ENCODE results near the gene RIN3. TPM values are rescaled to one million over a fixed set of nuclear protein-coding genes. Genes with fewer than 3 reads are reported as not detected.

RIN3 gene
- total and polyA plus RNA-seq, 12 donors = 3.9 to 63.2 (median 30.3) TPM

- Histone ChIP-seq H3K4me3 (no peak overlapping the region), H3K27me3 (no peaks in the 10 kb centered on the region), H3K27ac (no peak overlapping the region), H3K9me3 (replicated peaks in 1 of 3) (no peaks in the 10 kb centered on the region), H3K36me3 (replicated peaks in 1 of 2) (peaks cover 0 to 24% of the 10 kb centered on the region in 2 donors), H3K4me1 (replicated peaks in 1 of 2) (peaks cover 12 to 19% of the 10 kb centered on the region in 2 donors)
- intact Hi-C loops (cut with DNase I) = no loop called here
- TF ChIP-seq CTCF (IDR thresholded peaks at IDR 0.05) (no peak), POLR2A (IDR thresholded peaks at IDR 0.05) (no peak)
- WGBS, 4 donors = 95 to 98% (median 96%) methylated on average over 4 of the region's 4 CpGs
- no peak for DNase-seq
These were observed 43.9 kb downstream of the RIN3 start for GRCh38 chr14:92557544-92557912.

GRCh38 chr14:92558319-92558718, 44.7 kb downstream of the RIN3 start:
- intact Hi-C loops (cut with DNase I) = no loop called here
- Histone ChIP-seq H3K27me3 (no peaks in the 10 kb centered on the region), H3K9me3 (replicated peaks in 1 of 3) (no peaks in the 10 kb centered on the region)

GRCh38 chr14:92559486-92559885, 45.9 kb downstream of the RIN3 start:
- Histone ChIP-seq H3K27me3 (no peaks in the 10 kb centered on the region), H3K4me1 (replicated peaks in 1 of 2) (peaks cover 4 to 7% of the 10 kb centered on the region in 2 donors), H3K4me3 (no peak overlapping the region), H3K27ac (no peak overlapping the region), H3K9me3 (replicated peaks in 1 of 3) (no peaks in the 10 kb centered on the region), H3K36me3 (replicated peaks in 1 of 2) (peaks cover 0 to 24% of the 10 kb centered on the region in 2 donors)
- intact Hi-C loops (cut with DNase I) = no loop called here
- WGBS, 4 donors = 90 to 97% (median 93%) methylated on average over 4 of the region's 4 CpGs
- TF ChIP-seq POLR2A (IDR thresholded peaks at IDR 0.05) (no peak), CTCF (IDR thresholded peaks at IDR 0.05) (no peak)
- no peak for DNase-seq

More at GRCh38 chr14:92558319-92558718, 44.7 kb downstream of the RIN3 start:
- H3K27ac ChIP-seq = no peak overlapping the region
- no peak for TF ChIP-seq POLR2A (IDR thresholded peaks at IDR 0.05)
- TF ChIP-seq CTCF (IDR thresholded peaks at IDR 0.05) = no peak
- no peak overlapping the region for H3K4me3 ChIP-seq
- peaks cover 11 to 15% of the 10 kb centered on the region in 2 donors for H3K4me1 ChIP-seq (replicated peaks in 1 of 2)
- peaks cover 0 to 24% of the 10 kb centered on the region in 2 donors for H3K36me3 ChIP-seq (replicated peaks in 1 of 2)
- 85 to 95% (median 92%) methylated on average over 1 of the region's 1 CpG for WGBS, 4 donors
- DNase-seq = no peak

- H3K27me3 ChIP-seq = no peaks in the 10 kb centered on the region
- H3K36me3 ChIP-seq (replicated peaks in 1 of 2) = peaks cover 0 to 24% of the 10 kb centered on the region in 2 donors
- 91 to 95% (median 92%) methylated on average over 14 to 15 of the region's 15 CpGs for WGBS, 4 donors
- peaks cover 4 to 7% of the 10 kb centered on the region in 2 donors for H3K4me1 ChIP-seq (replicated peaks in 1 of 2)
- intact Hi-C loops (cut with DNase I) = no loop called here
- no peaks in the 10 kb centered on the region for H3K9me3 ChIP-seq (replicated peaks in 1 of 3)
- TF ChIP-seq CTCF (IDR thresholded peaks at IDR 0.05) = no peak
- H3K27ac ChIP-seq = no peak overlapping the region
- no peak overlapping the region for H3K4me3 ChIP-seq
- DNase-seq = no peak
These were observed 46.7 kb downstream of the RIN3 start for GRCh38 chr14:92560106-92560865.

Data from adrenal gland (tissue), 12 donors.